Activated CD4-positive, alpha-beta T cell treated with anti-CD3 and anti-CD28 coated beads, Interleukin-2, amount 50 U/mL, for 48 hours (primary cell): ENCODE results near the gene HAAO.

Experiments
- DNase-seq, 2 experiments: peaks; one replicate each; pipeline ENCODE4 v3.0.0-alpha.2; 2020

HAAO gene

GRCh38 chr2:42767080-42767898 is 25.1 kb downstream of the HAAO start:
- DNase-seq: no peak

DNA sequence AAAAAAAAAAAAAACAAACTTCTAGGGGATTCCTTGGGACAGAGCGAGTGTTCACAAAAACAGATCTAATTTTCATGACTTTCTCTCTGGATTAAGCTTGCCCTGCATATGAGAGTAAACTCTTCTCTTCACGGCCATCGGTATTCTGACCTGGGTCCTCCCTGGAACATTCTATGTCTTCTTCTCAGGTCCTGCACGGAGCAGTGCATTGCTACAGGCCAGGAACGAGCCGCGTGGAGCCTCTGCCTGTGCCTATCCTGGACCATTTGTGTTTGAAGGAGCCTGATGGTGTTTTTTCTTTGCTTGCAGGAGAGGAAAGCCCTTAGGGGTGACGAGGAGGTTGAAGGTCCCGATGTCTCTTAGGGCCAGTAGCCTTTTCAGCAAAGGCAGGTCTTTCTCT is 26.7 kb downstream of the HAAO start:
- no peak for DNase-seq

DNA sequence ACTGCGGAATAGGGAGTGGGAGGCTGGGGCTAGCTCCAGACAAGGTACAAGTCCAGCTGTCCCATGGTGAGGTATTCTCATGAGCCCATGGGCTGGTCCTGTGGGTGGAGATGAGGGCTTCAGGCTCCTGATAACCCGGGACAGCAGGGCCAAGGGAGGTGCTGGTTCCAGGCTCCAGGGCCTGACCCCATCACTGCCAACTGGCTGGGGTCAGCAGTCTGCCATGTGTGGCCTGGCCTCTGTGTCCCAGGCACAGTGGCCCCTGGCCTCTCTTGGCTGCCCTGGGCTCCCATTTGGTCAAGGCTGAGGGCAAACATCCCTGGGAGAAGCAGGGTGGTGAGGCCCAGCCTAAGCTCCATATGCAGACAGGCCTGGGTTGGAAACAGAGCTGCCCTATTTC is 27.5 kb downstream of the HAAO start:
- no peak for DNase-seq

DNA sequence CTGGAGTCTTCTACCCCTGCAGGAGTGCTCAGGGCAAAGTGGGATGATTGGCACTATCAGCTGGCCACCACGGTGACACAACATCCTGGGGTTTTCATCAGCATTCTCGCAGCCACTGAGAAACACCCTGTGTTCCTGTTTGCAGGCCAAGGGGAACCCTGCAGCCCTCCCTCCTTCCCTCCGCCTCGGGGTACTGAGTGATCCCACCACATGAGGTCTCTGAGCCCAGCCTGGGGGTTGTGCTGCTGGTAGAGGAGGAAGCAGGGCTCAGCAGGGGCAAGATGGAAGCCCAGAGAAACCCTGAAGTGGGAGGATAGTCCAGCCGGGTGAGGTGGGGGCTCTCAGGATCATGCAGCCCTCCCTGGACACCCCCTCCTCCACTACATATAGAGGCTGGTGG is 28.3 kb downstream of the HAAO start, which contains the start of gene OXER1:
TSS of gene OXER1 (minus strand) at position 40 of the 400 bp plus-strand sequence. CDS start 73 bp downstream, outside the sequence.
- no peak for DNase-seq

DNA sequence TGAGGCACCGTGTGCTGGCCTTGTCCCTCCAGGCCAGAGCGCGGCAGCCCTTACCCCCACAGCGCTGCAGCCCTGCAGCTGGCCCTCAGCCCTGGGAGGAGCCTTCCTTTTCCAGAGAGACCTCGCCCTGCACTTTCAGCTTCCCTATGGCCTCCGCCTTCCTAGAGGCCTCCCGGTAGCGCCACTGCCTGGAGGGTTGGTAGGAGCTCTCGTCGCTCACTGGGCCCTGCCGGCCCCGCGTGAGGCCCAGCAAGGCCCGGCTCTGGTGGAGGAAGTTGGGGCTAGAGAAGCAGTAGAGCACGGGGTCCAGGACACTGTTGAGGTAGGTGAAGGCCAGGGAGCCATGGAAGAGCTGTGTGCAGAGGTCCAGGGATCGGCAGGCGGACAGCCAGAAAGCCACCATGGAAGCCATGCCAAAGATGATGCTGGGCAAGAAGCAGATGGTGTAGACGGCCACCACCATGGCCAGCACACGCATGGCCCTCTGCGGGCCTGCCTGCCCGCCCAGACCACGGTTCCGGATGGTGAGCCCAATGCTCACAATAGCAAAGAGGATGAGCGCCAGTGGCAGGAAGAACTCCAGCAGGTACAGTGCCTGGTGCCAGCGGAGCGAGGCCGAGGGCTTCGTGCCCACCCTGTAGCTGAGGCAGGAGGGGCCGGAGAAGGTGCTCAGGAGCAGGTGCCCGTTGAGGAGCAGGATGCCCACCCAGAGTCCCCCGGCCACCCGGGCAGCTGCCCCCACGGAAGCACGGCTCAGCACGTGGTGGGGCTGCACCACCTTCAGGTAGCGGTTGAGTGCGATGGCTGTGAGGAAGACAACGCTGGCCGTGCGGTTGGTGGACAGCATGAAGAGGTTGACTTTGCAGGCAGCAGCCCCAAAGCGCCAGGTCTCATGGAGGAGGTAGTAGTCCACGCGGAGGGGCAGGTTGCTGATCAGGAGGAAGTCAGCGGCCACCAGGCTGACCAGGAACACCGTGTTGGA is 29.3 kb downstream of the HAAO start:
- no peak for DNase-seq

GRCh38 chr2:42762155-42762554 is 30.2 kb downstream of the HAAO start:
- no peak for DNase-seq

GRCh38 chr2:42761554-42761953 is 30.8 kb downstream of the HAAO start:
- DNase-seq: no peak

- no peak for DNase-seq
Measured at GRCh38 chr2:42758751-42759150, 33.6 kb downstream of the HAAO start.

GRCh38 chr2:42757981-42758740 is 34.2 kb downstream of the HAAO start:
- DNase-seq: no peak

DNA sequence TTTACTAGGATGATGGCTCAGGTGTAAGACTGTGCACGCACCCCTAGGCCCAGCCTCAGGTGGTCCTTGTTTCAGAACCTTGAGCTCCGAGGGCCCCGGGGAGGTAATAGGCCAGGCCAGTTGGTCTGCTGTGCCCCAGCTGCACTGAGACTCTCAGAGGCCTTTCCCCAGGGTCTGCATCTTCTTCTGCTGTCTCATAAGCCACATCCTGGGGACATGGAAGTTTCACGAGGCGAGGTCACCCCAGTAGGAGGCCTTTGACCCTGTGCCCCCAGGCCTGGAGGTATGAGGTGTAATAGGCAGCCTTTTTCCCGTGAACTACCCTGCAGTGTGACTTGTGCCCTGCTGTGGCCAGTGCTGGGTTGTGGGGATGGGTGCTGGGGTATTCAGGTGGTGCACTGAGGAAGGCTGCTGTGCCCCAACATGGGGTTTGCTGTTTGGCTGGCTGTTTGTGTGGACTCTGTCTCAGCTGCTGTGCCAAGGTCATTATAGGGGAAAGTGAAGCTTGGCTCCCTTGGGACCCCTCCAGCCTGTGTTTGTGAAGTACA is 35.3 kb downstream of the HAAO start:
- DNase-seq: no peak

GRCh38 chr2:42756150-42756775 is 36.1 kb downstream of the HAAO start:
- DNase-seq: no peak

DNA sequence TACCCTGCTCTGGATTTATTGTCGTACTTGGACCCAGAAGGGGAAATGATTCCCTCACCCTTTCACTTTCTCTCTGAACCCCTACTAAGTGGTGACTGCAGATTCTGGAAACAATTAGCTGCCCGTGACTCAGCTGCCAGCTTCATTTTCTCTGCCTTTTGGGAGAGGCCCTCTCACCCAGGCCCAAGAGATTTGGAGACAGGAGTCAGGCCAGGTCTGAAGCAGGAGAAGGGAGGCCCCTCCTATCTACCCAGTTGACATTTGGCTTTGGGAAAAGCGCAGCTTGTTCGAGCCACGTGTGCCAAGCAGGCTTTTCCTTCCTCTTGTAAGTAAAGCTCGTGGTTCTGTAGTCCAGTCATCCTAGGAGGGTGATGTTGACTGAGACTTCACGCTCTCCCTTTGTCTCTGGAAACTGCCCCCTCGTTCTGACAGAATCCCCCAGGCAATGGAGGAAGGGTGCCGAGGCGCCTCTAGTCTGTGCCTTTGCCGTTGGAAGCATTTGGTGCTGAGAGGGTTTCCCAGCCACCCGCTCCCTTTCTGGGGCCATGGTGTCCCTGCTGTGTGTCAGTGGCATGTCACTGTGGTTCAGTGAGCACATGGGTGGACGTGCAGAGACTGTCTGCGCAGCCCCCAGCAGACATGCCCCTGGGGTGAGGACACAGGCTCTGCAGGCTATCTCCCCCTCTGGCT is 37.0 kb downstream of the HAAO start:
- DNase-seq: no peak

DNA sequence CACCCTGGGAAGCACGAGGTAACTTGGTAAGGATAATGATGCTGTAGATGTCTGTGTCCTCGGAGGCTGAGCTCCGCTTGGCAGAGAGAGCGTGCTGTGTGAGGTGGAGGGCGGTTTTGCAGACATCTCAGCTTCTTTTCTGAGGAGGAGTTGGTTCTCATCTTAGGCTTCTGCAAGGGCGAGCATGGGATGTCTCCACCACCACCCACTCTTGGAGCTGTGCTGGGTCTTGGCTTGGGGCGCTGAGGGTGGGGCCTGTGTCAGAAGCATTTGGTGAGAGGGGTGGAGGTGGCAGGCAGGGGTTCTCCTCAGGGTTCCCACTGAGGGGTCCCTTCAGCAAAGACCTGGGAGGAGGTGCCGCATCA is 37.6 kb downstream of the HAAO start:
- DNase-seq: no peak

DNA sequence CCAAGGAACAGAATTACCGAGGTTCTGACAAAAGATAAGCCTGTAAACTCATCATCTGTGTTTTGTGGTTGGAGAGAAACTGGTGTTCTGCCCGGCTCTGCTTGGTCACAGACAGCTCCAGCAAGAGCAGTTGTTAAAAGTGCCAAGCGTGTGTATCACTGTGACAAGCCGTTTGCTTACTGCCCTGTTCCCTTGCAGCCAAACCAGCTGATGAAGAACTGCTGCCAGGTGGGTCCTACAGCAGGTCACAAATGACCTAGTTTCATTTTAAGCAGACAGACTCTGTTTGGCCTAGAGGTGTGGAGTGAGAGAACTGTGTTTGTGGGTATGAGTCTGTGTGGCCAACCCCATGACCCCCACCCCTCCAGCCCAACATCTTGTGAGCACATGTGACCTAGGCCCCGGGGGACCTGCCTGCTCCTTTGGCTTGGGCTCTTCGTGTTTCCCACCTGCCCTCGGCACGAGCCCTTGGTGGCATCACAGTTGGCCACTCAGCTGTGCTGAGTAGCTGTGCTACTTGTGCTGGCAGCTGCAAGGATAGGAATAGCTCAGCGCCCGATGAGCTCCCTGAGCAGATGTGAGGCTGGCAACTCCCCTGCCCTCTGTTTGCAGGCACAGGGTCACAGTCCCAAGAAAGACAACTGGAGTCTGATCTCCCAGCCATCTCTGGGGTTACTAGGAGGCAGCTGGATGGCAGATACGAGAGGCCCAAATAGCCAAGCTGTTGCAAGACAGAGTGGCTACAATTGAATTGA is 38.2 kb downstream of the HAAO start:
- no peak for DNase-seq

DNA sequence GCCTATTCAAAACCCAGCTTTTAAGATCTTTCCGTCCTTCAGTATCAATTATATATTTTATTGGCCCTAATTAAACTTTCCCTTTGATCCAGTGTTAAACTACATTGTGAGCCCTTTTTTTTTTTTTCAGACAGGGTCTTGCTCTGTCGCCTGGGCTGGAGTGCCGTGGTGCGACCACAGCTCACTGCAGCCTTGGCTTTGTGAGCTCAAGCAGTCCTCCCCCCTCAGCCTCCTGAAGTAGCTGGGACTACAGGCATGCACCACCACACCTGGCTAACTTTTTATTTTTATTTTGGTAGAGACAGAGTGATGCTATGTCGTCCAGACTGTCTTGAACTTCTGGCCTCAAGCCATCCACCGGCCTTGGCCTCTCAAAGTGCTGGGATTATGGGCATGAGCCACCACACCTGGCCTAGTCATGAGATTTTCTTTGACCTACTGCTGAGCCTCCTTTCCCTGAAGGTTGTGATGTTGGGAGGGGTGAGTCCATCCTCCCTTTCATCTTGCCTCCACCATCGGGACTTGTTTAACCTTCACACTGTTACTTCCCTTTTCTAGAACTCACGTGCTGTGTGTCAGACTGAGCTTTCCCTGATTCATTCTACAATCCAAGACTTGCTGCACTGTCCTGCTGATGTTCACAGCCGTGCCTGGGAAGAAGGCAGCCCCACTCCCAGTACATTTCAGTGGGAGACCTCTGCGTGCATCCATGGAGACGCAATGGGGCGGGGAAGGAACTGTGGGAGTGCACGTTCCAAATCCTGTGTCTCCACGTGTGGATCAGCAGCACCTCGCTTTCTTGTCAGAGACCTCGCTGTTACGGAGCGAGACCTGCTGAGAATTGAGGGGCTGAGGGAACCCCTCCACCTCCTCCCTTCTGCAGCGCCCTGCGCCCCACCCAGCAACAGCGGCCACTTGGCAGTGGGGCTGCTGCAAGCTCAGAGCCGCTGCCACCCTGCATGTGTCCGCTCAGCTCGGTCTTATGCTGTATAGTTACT is 39.3 kb downstream of the HAAO start:
- DNase-seq: no peak

DNA sequence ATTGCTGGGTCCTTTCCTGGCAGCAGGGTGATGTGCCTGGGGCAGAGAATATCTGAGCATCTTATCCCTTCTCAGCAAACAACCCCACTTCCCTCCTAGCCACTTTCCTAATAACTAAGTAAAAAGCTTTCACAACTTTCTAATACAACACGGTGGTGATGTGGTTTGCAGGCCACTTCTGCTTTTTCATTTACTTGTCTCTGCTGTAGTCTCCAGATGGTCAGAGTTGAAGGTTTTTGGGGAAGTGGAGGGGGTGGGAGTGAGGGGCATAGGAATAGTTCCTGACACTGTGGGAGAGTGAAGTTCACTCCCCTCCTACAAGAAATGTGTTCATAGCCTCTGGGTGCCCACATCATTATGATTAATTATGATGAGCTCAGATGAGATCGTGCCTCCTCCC is 40.1 kb downstream of the HAAO start:
- no peak for DNase-seq

DNA sequence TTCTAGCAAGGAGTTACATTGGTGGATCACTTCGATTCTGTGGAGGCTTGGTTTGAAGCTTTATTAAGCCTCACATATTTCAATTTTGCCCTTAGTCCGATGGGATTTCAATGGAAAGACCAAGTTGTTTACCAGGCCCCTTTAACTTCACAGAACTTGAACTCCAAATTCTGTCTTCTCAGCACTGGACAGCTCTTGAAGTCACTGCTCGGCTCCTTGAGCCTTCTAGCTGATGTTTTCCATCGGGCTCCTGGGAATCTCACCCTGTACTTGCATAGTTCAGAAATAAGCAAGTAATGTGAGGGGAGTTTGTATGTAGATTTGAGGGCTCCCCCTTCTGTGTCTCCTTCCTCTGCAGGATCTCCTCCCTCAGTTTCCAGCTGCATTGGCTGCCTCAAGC is 43.5 kb downstream of the HAAO start:
- no peak for DNase-seq

- DNase-seq: no peak
Measured at GRCh38 chr2:42747422-42747821, 45.0 kb downstream of the HAAO start.

DNA sequence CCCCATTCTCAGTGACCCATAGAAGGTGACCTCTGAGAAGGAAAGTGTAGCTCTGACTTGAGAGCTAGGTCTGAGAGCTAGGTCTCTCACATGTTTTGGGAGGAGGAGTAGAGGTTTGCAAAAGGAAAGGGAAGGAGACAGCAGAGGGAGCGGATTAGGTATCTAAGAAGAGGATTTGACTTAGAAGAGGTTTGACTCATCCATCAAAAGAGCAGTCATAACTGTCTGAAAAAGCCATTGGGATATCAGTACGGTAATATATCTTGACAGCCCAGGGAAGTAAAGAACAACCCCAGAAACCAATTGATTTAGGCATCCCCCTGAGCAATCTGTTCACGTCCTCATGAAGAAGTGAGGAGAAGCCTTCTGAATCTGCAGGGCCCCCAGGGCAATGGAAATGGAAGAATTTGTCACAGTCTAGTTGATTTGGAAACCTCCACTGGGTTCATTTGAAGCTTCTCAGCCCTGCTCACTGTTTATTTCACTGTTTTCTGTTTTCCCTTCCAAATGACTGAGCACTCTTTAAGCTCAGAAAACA is 47.8 kb downstream of the HAAO start:
- no peak for DNase-seq
